OCI-LY7 (cell line): ENCODE measurements around the gene PXDN. TPM values are rescaled to one million over a fixed set of nuclear protein-coding genes. Genes with fewer than 3 reads are reported as not detected.

ENCODE experiments used
- BruUV-seq: library from RNA; stranded (reverse); fragments of 400-500 nt; replicated peaks from 2 replicates; lab custom pipeline; 2021; lab: Mats Ljungman, UMichigan
- CTCF ChIA-PET: fragments of 300-600 bp; sonication (Branson Sonifier 250); formaldehyde crosslinking; loops from one replicate; lab custom pipeline; 2022; ENCODE audit warnings: antibody characterized with exemption; ENCODE audit not compliant: unreplicated experiment; lab: Charles Lee
- POLR2A ChIA-PET: fragments of 300-600 bp; sonication (Branson Sonifier 250); formaldehyde crosslinking; loops from one replicate; lab custom pipeline; 2022; ENCODE audit warnings: antibody characterized with exemption; lab: Charles Lee
- DNase-seq: peaks from one replicate; pipeline ENCODE4 v3.0.0-alpha.2; 2015; ENCODE audit warnings: low spot score
- H2AFZ ChIP-seq: fragments of 200-600 bp; sonication (generic), shearing (Covaris generic); 2 replicates; pipeline ENCODE4 v1.6.1; 2014; ENCODE audit warnings: mild to moderate bottlenecking, antibody characterized with exemption, low read length, moderate library complexity
- H3K27ac ChIP-seq: fragments of 200-600 bp; sonication (generic); 2 replicates; pipeline ENCODE4 v1.5.1; 2014; ENCODE audit warnings: mixed run types, low read depth, mild to moderate bottlenecking, moderate library complexity, low read length, inconsistent platforms; ENCODE audit not compliant: poor library complexity, severe bottlenecking
- H3K36me3 ChIP-seq: fragments of 200-600 bp; sonication (generic); 2 replicates; pipeline ENCODE4 v1.6.1; 2014; ENCODE audit warnings: mild to moderate bottlenecking, antibody characterized with exemption, low read length, moderate library complexity, mixed read lengths; ENCODE audit not compliant: insufficient read depth
- H3K4me1 ChIP-seq: fragments of 200-600 bp; sonication (generic); 2 replicates; pipeline ENCODE4 v1.5.1; 2014; ENCODE audit warnings: mild to moderate bottlenecking, low read length; ENCODE audit not compliant: insufficient read depth, poor library complexity, severe bottlenecking
- H3K4me2 ChIP-seq: fragments of 200-600 bp; sonication (generic); 2 replicates; pipeline ENCODE4 v1.6.1; 2014; ENCODE audit warnings: mild to moderate bottlenecking, low read length
- H3K4me3 ChIP-seq: fragments of 200-600 bp; sonication (generic); 2 replicates; pipeline ENCODE4 v1.5.1; 2014; ENCODE audit warnings: mild to moderate bottlenecking, low read depth, low read length; ENCODE audit not compliant: poor library complexity, severe bottlenecking
- H3K79me2 ChIP-seq: fragments of 200-600 bp; sonication (generic); 2 replicates; pipeline ENCODE4 v1.6.1; 2016; ENCODE audit warnings: low read depth, mild to moderate bottlenecking, low read length, moderate library complexity, mixed read lengths; ENCODE audit not compliant: insufficient read depth
- H3K9me2 ChIP-seq: fragments of 200-600 bp; sonication (generic); 2 replicates; pipeline ENCODE4 v1.6.1; 2016; ENCODE audit warnings: mild to moderate bottlenecking, low read length, mixed read lengths; ENCODE audit not compliant: insufficient read depth
- H3K9me3 ChIP-seq: fragments of 200-600 bp; sonication (generic); 2 replicates; pipeline ENCODE4 v1.6.1; 2014; ENCODE audit warnings: mild to moderate bottlenecking, mixed run types, low read length, mixed read lengths
- H4K20me1 ChIP-seq: fragments of 200-600 bp; sonication (generic); 2 replicates; pipeline ENCODE4 v1.6.1; 2014; ENCODE audit warnings: mild to moderate bottlenecking, antibody characterized with exemption, low read length, moderate library complexity, mixed read lengths; ENCODE audit not compliant: insufficient read depth
- CTCF ChIP-seq: fragments of 200-600 bp; sonication (generic); conservative IDR thresholded peaks from 2 replicates; pipeline ENCODE4 v1.5.1; 2014; ENCODE audit warnings: mild to moderate bottlenecking, antibody characterized with exemption, low read length, moderate library complexity, mixed read lengths
- EZH2phosphoT487 ChIP-seq: fragments of 200-600 bp; sonication (generic); IDR thresholded peaks from 2 replicates; pipeline ENCODE4 v1.6.1; 2018; ENCODE audit warnings: low read depth, borderline replicate concordance, mild to moderate bottlenecking, mixed run types, antibody characterized with exemption, low read length, moderate library complexity, mixed read lengths
- intact Hi-C: fragments of 100-400 bp; cut with micrococcal nuclease; formaldehyde crosslinking; loops from one replicate; pipeline ENCODE4 v1.10.0; 2022; ENCODE audit not compliant: unreplicated experiment
- total RNA-seq, 2 experiments: library from RNA; depleted of rRNA in 1 of 2; stranded (reverse); fragments of >200 nt in 1 of 2; shearing (Covaris generic) in 1 of 2; gene quantifications; 2 replicates each; pipeline ENCODE4 v1.2.3, GENCODE V29; 2014 to 2022

PXDN gene
- total RNA-seq, 2 experiments from 2014 or later = not detected

DNA sequence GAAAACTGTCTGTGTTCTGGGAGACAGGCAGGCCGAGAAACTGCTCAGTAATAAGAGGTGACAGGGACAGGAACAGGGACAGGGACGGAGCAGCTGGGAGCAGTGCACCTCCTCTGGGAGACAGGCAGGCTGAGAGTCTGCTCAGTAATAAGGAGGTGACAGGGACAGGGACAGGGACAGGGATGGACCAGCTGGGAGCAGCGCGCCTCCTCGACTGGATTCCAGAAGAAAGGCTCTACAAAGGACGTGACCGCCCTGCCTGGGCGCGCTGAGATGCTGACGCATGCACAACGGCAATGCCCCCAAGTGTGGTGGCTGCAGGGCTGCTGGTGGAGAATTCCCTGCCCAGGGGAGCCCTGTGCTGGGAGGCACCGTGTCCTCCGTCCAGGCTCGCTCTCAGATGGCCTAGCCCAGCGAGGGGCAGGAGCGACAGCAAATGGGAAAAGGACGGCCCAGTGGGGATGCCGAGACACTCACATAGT is 44.2 kb upstream of the PXDN start:
- H3K79me2 ChIP-seq = no peaks in the 10 kb centered on the region

DNA sequence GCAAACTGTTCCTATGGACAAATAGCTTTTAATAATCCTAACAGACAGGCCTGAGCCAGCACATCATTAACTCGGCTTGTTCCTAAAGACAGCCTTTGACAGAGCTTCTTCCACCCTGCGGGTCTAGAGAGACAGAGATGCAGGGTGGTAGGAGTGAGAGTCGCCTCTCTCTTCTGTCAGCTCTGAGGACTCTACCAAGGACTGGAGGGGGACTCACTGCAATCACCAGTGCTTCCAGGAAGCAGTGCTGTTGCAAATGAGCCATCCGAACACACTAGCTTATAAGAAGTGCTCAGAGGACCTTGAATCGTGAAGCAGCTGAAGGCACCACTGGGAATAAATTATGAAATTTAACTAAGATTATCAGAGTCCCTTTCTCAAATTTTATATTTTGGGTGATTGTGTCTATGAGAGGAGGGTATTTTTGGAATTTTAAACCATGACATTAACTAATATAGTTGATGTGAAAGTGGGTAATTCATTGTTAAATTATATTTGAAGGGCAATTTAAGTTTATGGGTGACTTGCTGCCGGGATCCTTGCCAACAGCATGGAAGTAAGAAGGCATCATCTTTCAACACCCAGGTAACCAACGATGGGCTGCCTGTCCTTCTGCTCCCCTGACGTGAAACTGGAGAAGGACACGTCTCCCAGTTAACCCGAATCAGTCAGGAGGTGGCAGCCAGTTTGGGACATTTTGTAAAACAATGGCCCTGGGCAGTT is 43.6 kb upstream of the PXDN start:
- H2AFZ ChIP-seq = no peak overlapping the region
- CTCF ChIA-PET = no interaction called here
- no TSS peak for BruUV-seq
- no peaks in the 10 kb centered on the region for H3K4me1 ChIP-seq
- no peaks in the 10 kb centered on the region for H3K9me2 ChIP-seq
- no peak overlapping the region for H3K4me2 ChIP-seq
- no peak overlapping the region for H3K27ac ChIP-seq
- DNase-seq = no peak
- intact Hi-C loops = no loop called here
- no peaks in the 10 kb centered on the region for H3K9me3 ChIP-seq
- no peaks in the 10 kb centered on the region for H3K36me3 ChIP-seq
- TF ChIP-seq CTCF (no peak), EZH2phosphoT487 (no peak)
- no peaks in the 10 kb centered on the region for H4K20me1 ChIP-seq
- no peaks in the 10 kb centered on the region for H3K79me2 ChIP-seq
- H3K4me3 ChIP-seq = no peak overlapping the region
- POLR2A ChIA-PET = interaction anchor here (0.6 kb wide), 1 partner anchor 52 kb away, joined by 3 read pairs; no protein-coding TSS in a partner anchor

More for the DNA sequence above, 44.2 kb upstream of the PXDN start:
- Histone ChIP-seq H3K4me3 (no peak overlapping the region), H3K9me3 (no peaks in the 10 kb centered on the region), H4K20me1 (no peaks in the 10 kb centered on the region), H3K36me3 (no peaks in the 10 kb centered on the region), H3K9me2 (no peaks in the 10 kb centered on the region), H3K4me1 (no peaks in the 10 kb centered on the region), H3K4me2 (no peak overlapping the region), H3K27ac (no peak overlapping the region), H2AFZ (no peak overlapping the region)
- TF ChIP-seq EZH2phosphoT487 = no peak
- TF ChIP-seq CTCF = no peak
- CTCF ChIA-PET = no interaction called here
- POLR2A ChIA-PET = no interaction called here
- DNase-seq = no peak
- BruUV-seq = no TSS peak
- intact Hi-C loops = no loop called here

DNA sequence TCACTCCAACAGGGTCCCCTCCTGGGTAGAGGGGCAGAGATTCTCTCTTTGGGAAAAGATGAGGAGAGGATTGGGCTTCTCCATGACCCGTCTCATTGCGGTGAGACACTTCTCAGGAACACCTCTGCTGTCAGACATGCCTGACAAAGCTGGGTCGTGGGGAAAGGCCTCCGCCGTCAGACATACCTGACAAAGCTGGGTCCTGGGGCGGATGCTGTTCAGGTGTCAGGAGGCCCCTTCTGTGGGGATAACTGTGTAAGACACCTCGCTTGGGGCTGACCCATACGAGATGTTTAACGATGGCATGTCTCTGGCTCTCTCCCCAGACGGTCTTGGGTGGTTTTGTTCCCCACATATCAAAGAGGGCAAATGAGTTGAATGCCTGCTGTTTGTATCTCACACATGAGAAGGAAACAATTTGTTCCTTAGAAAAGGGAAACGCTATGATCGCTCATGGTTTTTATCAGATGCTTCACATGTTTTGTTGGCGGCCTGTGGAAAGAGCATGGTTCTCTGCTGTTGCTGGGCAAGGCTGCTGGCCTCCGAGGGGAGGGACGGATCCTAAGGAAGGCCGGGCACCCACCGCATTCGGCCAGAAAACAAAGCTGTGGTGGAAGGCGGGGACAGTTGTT is 40.8 kb upstream of the PXDN start:
- DNase-seq = no peak
- intact Hi-C loops = no loop called here
- no TSS peak for BruUV-seq
- H3K4me2 ChIP-seq = no peak overlapping the region
- no peaks in the 10 kb centered on the region for H3K9me3 ChIP-seq
- no peak overlapping the region for H3K27ac ChIP-seq
- H3K36me3 ChIP-seq = no peaks in the 10 kb centered on the region
- H2AFZ ChIP-seq = no peak overlapping the region
- H3K4me3 ChIP-seq = no peak overlapping the region
- H3K9me2 ChIP-seq = no peaks in the 10 kb centered on the region
- H3K4me1 ChIP-seq = no peaks in the 10 kb centered on the region
- ChIA-PET POLR2A (no interaction called here), CTCF (no interaction called here)
- TF ChIP-seq CTCF (no peak), EZH2phosphoT487 (no peak)
- no peaks in the 10 kb centered on the region for H3K79me2 ChIP-seq
- no peaks in the 10 kb centered on the region for H4K20me1 ChIP-seq
